Effector CD8-positive, alpha-beta T cell (primary cell): ENCODE results near the gene KRT16.
"Not testable (repeated sequence)": the region's sequence is repeated elsewhere in the genome, so short reads cannot be mapped to it uniquely, and the experiment has no call there.

Source experiments
- DNase-seq: peaks from one replicate; lab custom pipeline; 2025; lab: John Stamatoyannopoulos, UW

The KRT16 gene

DNA sequence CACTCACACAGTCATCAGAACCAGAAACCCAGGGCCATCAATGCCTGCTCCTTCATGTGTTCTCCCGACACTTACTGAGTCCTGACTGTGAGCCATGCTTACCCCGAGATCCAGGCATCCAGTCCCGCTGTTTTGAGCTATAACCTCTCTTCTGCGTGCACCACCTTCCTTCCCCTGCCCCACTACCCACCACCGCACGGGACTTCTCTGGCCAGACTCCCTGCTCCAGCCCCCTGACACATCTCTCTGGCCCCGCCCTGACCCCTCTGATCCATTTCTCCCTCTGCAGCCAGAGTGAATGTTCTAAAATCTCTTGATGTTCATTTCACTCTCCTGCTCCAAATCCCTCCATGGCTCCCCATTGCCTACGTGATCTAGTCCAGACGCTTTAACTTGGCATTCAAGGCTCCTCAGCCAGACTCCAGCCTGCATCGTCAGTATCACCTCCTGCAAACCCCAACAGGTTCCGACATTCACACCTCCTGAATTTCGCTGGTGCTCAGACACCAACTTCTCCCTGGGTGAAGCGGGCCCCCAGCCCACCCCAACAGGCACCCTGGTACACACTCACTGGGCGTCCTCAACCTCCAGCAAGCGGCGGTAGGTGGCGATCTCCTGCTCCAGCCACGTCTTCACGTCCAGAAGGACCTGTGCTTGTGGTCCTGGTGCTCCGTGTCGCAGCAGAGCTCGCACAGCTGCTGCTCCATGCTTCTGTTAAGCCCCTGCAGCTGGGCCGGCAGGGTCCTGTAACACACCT is 14.9 kb upstream of the KRT16 start:
- DNase-seq = no peak

GRCh38 chr17:41626914-41627295 is 14.3 kb upstream of the KRT16 start:
- not testable (repeated sequence) for DNase-seq

GRCh38 chr17:41626028-41626913 is 13.7 kb upstream of the KRT16 start:
- not testable (repeated sequence) for DNase-seq

DNA sequence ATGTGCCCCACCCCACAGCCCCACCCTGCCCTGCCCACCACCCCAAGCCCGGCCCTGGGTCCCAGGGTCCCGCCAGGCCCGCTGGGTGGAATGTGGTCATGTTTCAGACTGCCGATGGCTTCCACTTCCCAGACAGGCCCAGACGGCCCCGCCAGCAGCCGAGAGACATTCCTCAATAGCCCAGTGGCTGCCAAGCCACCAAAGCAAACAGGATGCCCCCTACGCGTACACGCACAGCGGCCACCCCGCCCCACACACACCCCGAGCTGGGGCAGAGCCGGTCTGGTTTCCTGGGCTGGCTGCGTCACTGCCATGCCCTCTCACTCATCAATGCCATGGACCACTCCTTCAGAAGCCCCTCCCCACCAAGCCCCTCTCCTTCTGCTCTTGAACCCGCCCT is 13.0 kb upstream of the KRT16 start:
- DNase-seq = no peak

DNA sequence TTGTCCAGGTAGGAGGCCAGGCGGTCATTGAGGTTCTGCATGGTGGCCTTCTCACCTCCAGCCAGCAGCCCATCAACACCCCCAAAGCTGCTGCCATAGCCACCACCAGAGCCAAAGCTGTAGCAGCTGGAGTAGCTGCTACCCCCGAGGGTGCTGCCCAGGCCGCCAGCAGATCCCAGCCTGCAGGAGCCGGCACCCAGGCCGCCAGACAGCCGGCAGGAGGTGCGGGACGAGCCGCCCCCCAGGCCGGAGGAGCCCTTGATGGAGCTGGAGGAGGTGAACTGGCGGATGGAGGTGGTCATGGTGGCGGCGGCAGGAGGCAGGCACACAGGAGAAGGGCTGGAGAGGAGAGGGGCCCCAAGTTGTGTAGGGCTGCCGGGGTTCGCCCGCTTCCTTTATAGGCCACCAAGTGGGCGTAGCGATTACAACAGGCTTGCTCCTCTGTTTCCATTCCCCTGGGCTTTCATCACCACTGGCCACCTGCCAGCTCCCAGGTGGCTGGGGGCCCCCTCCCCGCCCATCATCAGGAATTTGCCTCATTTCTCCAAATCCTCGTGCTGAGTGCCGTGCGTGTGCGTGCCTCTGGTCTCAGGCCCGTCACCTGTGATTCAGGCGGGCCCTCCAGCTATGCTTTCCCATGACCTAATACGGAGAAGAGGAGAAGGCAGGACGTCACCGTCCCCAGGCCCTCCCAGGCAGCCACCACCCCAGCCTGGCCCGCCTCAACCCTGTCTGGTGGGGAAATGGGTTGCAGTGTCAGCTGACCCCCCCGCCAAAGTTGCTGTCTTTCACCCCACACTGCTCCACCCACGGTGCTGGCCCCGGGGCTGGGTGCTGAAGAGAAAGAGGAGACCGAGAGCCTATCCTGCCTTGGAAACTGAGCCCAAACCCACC is 11.9 kb upstream of the KRT16 start, which contains the start of gene KRT17:
Gene KRT17, minus strand, starts transcription at position 368 of the 894 bp plus-strand sequence. Its CDS starts 66 bp downstream, at position 302.
- no peak for DNase-seq

GRCh38 chr17:41623184-41623861 is 10.8 kb upstream of the KRT16 start:
- not testable (repeated sequence) for DNase-seq

GRCh38 chr17:41622340-41623183 is 10.0 kb upstream of the KRT16 start:
- DNase-seq = not testable (repeated sequence)

DNA sequence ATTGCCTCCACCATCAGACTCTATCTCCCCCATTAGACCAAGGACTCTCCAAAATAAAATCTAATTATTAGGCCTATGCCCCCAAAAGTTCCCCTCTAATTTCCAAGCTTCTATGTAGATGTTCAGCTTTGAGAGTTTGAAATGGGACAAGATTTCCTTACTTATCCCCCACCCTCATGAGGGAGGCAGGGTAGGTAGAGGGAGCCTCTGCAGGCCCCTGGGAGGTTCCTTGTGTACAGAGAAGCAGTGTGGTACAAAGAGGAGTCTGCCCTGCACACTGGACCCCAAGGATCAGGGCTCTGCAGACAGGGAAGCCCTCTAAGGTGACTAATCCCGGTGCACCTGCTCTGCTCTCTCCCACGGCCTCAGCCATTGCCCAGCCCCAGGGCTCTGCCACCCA is 9.3 kb upstream of the KRT16 start:
- no peak for DNase-seq

DNA sequence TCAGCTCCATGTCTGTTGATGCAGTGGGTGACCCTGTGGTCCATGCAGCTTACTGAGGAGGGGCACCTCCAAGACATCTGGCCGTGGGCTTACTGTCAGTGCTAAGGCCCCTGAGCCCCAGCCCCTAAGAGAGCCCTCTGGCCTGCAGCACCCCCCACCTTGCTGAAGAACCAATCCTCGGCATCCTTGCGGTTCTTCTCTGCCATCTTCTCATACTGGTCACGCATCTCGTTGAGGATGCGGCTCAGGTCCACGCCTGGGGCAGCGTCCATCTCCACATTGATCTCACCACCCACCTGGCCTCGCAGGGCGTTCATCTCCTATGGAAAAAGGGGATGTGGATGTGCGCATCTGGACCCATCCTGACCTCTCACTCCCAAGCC is 8.9 kb upstream of the KRT16 start:
- not testable (repeated sequence) for DNase-seq

- DNase-seq = no peak
Observed at GRCh38 chr17:41620583-41621434, 8.2 kb upstream of the KRT16 start.

DNA sequence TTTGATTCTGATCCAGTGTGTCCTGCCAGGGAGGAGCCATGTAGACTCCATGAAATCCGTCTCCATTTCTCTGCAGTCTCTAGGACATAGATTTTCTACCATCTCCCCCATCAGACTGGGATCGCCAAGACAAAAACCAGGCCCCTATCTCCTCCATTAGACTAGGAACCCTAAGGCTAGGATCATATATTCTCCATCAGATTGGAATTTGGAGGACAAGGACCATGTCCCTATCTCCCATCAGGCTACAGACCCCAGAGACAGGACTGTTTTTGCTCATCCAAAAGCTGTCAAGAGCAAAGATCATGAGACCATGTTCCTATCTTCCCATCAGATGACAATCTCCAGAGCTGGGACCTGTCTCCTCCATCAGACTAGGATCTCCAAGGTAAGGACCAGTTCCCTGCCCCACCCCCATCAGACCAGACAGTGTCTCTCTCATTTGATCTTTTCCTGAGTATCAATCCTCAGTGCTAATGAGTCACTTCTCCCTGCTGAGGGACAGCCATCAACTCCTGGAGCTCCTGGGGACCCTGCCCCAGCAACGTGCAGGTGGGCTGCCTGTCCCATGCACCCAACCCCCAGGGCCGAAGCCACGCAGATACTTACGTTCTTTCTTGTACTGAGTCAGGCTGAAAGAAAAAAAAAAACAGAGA is 7.5 kb upstream of the KRT16 start:
- not testable (repeated sequence) for DNase-seq

DNA sequence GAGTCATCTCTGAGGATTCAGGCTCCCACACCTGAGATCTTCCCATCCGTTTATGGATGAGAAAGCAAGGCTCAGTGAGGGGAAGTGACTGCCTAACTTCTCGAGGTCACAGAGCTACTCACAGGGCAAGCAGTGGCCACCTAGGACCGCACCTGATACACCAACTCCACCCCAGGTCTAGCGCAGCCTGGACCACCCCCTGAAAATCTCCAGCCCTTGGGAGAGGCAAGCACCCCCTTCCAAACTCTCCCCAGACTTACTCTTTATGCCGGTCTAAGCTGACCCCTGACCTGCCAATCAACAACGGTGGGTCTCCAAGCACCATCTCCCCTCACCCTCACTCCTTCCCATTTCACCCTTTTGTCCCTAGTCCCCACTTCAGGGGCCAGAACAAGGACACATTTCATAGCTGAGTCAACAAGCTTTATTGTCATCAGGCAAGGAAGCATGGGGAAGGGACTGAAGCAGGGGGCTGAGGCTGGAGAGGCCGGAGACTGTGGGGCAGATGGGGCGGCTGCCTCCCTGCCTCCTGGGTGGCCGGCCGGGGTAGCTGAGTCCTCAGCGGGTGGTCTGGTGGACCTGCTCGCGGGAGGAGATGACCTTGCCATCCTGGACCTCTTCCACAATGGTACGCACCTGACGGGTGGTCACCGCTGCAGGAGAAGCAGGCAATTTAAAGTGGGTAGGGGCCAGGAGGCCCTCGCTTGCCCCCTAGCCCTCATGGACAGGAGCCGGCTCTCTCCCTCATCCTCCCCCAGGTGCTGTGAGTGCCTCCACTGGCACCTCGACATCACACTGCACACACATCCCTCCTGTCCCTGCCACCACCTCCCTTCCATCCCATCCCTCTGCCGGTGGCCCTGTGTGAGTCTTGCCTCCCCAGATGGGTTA is 6.7 kb upstream of the KRT16 start:
- no peak for DNase-seq

GRCh38 chr17:41618341-41619035 is 5.9 kb upstream of the KRT16 start:
- no peak for DNase-seq

GRCh38 chr17:41617698-41618097 is 5.1 kb upstream of the KRT16 start:
- DNase-seq = no peak

GRCh38 chr17:41617136-41617535 is 4.6 kb upstream of the KRT16 start:
- no peak for DNase-seq

GRCh38 chr17:41616486-41616885 is 3.9 kb upstream of the KRT16 start:
- DNase-seq = not testable (repeated sequence)

- DNase-seq = no peak
Observed at GRCh38 chr17:41615454-41615853, 2.9 kb upstream of the KRT16 start.
